HG02763 (cell line): ENCODE measurements around the gene THAP11.
A peak's percentile ranks its signal among the peaks of the same experiment; 100 is the strongest.

ENCODE experiments used
- ATAC-seq: cut with Tn5 transposase; IDR thresholded peaks from one replicate; pipeline ENCODE4 v1.9.1; 2021; ENCODE audit warnings: mild to moderate bottlenecking, moderate library complexity; ENCODE audit not compliant: unreplicated experiment

Gene THAP11

GRCh38 chr16:67881621-67882161 is 39.6 kb downstream of the THAP11 start:
- ATAC-seq, result no peak

GRCh38 chr16:67882374-67883145 is 40.4 kb downstream of the THAP11 start:
- no peak for ATAC-seq

GRCh38 chr16:67883146-67883871 is 41.2 kb downstream of the THAP11 start:
- no peak for ATAC-seq

- no peak for ATAC-seq
Observed at GRCh38 chr16:67883872-67884261, 41.7 kb downstream of the THAP11 start.

- no peak for ATAC-seq
Observed at GRCh38 chr16:67884684-67885083, 42.6 kb downstream of the THAP11 start, which contains the start of gene NRN1L. TSS of gene NRN1L (plus strand) at chr16:67884885. CDS start at chr16:67884904, 19 bp downstream.

- no peak for ATAC-seq
Observed at GRCh38 chr16:67885545-67885944, 43.4 kb downstream of the THAP11 start.

- ATAC-seq, result no peak
Observed at GRCh38 chr16:67885976-67886375, 43.9 kb downstream of the THAP11 start.

GRCh38 chr16:67886387-67886786 is 44.3 kb downstream of the THAP11 start:
- no peak for ATAC-seq

GRCh38 chr16:67888331-67888730 is 46.2 kb downstream of the THAP11 start:
- ATAC-seq, result no peak

- ATAC-seq, result no peak
Observed at GRCh38 chr16:67892375-67892774, 50.3 kb downstream of the THAP11 start.

- ATAC-seq, result peak; percentile 83
Observed at GRCh38 chr16:67892899-67893742, 51.0 kb downstream of the THAP11 start, which contains the start of gene PSKH1. TSS of gene PSKH1 (plus strand) at chr16:67893254. CDS start at chr16:67908750, 15,496 bp downstream.
